CD4-positive, alpha-beta T cell treated with Interleukin-17A for 4 hours (primary cell): Measurements from ENCODE around the gene HSF5.

Experiments
- DNase-seq: peaks from one replicate; pipeline ENCODE4 v3.0.0-alpha.2; 2020; ENCODE audit warnings: mixed read lengths

HSF5 gene, protein sequence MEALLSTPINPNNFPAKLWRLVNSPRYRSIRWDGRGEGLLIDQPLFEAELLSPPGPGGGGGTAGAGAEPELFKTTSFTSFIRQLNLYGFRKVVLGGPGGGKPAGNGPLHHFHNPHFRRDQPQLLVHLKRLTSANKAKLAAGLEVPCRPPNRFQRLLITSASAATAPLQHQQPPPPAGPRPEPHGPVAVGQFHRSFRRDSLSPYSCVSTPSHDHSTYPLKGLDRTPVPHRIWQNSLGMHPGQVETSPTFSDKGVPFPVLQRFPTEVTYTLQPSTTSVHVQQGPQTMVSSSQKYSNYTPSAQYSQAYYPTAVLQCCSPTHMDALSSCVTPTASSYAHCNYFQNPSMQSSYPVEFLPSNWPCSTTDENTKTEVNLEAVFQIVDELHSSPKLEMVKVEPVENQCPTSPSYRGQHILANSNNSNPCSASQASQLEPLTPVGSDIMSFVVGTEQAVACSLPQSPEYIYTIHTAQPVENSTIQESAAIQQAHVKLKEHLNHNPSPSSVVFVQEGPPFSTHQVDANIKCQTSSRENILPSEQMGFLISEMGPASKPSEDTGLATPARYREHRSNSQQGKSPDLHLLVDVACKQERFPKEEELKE

DNA sequence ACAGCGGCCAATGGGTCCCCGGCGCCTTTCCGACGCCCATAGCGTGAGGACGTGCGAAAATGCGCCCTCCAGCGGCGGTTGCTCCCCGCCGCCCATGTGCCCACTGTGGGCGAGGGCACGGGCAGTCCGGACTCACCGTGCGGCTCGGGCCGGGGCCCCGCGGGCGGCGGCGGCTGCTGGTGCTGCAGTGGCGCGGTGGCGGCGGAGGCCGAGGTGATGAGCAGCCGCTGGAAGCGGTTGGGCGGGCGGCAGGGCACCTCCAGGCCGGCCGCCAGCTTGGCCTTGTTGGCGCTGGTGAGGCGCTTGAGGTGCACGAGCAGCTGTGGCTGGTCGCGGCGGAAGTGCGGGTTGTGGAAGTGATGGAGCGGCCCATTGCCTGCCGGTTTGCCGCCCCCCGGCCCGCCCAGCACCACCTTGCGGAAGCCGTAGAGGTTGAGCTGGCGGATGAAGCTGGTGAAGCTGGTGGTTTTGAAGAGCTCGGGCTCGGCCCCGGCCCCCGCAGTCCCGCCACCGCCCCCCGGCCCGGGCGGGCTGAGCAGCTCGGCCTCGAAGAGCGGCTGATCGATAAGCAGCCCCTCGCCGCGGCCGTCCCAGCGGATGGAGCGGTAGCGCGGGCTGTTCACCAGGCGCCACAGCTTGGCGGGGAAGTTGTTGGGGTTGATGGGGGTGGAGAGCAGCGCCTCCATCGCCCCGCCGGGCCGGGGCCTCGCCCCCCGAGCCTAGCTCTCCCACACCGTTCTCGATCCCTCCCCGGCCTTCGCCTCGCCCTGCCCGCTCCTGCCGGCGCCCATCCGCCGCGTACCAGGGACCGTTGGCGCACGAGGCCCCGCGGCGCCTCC is at the start of gene HSF5:
TSS of gene HSF5 (minus strand) at position 820 of the 839 bp plus-strand sequence. CDS start at position 686, 134 bp downstream.
- peak; percentile 85 for DNase-seq

DNA sequence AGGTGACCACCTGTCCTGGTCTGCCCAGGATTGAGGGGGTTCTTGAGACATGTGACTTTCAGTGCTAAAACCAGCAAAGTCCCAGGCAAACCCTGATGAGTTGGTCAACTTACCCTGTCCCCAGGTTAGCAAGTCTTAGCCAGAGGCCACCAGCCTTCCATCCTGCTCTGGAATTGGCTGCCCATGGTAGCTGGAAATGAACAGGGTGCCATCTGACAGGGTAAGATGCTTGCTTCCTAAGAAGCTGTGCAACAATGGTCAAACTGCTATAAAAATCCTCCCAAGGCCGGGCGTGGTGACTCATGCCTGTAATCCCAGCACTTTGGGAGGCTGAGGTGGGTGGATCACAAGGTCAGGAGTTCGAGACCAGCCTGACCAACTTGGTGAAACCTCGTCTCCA is 49.1 kb upstream of the HSF5 start:
- no peak for DNase-seq

DNA sequence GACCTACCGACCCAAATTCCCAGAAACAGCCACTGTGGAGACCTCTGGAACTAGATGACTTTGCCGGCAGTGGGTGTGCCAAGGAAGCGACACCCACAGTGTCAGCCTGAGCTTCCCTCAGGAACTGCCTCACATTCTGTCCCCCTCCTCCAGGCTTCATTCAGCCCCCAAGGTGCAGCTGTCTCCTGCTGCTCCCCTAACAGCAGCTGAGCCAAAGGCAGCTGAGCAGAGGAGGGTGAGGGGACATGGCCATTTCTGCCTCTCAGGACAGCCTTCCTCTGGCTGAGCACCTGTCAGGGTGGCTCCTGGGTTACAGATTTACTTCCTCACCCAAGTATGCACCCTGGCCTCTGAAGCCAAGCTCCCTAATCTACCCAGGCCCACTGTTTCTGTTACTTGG is 48.3 kb upstream of the HSF5 start:
- DNase-seq = no peak

DNA sequence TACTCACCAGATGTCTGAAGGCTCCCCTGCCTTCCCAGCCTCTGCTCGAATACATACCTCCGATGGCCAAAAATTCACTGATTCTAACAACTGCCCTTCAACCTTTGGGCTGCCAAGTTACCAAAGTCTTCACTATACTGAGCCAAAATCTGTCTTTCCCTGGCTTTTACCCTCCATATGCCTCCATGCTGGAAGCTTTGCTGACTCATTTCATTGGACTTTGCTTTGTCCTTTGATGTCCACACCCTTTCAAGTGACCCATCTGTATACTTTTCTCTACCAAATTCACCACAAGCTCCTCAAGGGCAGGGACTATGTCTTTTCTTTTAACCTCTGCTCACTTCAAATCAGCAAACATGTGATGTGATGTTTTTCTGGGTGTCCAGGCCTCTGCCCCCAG is 47.2 kb upstream of the HSF5 start:
- no peak for DNase-seq

DNA sequence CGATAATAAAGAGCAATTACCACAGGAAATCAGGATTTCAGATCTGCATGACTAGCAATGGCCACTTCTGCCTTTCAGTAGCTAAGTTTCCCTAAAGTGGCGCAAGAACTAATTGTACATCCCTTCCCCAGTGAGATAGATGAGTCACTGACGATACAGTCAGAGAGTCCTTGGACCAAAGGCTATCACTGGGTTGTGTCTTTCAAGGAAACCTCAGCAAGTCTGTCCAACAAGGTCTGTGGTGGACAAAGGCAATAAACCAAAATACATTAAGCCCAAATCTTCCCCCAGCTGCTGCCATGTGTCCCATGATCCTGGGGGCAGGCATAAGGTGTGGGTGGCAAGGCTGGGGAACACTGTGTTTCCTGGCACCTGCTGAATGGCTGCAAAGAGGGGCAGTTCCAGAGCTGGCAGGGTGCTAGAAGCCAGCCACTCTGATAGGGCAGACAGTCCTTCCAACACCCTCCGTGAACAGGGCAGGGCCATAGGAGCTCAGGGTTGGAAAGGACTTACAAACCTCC is 46.8 kb upstream of the HSF5 start:
- no peak for DNase-seq

DNA sequence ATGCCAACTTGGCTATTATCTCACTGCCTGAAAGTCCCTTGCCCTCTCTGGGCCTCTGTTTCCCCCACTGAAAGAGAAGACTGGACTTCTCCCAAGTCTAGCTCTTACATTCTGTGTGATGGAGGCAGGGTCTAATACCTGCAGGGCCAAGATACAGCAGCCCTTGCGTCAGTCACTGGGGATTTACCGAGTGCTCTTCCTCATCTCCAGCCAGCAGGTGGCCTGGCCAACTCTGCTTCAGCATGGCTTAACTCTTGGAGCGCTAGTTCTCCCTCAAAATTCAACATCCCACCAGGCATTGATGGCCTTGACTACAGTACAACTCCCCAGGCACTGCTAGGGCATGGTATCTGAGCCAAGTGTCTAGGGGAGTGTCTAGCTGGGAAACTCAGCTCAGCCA is 46.1 kb upstream of the HSF5 start:
- DNase-seq = no peak

DNA sequence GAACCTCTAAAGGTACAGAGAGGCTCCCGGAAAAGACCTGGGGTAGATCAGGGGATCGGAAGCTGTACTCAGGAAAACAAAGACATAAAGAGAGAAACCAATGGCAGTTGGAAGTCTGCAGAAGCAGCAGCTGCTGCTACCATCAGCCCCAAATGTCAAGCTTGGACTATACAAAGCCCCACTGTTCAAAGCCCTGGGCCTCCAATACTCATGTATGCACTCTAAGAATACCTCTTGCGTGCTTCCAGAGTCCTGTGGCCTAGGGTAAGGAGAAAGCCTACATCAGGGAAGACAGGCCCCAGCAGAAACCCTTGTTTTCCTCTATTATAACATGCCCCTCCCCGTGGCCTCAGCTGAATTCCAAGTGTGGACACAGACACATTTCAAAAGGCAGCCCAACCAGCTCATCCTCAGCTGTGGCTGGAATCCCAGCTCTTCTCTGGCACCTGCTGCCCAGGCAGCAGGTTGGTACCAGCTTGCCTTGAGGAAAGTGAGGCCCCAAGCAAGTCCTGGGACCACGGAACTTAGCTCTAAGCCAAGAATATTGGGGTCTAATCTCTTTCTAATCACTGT is 45.5 kb upstream of the HSF5 start:
- no peak for DNase-seq

DNA sequence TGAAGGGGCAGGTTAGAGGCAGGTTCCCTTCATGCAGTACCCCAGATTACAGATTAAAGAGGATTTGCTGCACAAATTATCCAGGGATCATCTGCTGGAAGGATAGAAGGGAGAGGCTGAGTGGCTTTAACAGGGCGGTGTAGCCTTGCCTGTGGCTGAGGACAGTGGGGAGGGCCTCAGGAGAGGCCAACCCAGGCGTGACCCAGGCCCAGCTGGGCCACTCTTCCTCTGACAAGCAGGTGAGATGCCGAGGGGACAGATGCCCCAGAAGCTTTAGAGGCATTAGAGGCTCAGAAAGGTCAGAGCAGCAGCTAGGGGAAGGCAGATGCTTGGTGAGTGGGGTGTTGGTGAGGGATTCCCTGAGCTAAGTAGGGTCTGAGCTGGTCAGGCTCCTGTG is 44.3 kb upstream of the HSF5 start:
- no peak for DNase-seq

DNA sequence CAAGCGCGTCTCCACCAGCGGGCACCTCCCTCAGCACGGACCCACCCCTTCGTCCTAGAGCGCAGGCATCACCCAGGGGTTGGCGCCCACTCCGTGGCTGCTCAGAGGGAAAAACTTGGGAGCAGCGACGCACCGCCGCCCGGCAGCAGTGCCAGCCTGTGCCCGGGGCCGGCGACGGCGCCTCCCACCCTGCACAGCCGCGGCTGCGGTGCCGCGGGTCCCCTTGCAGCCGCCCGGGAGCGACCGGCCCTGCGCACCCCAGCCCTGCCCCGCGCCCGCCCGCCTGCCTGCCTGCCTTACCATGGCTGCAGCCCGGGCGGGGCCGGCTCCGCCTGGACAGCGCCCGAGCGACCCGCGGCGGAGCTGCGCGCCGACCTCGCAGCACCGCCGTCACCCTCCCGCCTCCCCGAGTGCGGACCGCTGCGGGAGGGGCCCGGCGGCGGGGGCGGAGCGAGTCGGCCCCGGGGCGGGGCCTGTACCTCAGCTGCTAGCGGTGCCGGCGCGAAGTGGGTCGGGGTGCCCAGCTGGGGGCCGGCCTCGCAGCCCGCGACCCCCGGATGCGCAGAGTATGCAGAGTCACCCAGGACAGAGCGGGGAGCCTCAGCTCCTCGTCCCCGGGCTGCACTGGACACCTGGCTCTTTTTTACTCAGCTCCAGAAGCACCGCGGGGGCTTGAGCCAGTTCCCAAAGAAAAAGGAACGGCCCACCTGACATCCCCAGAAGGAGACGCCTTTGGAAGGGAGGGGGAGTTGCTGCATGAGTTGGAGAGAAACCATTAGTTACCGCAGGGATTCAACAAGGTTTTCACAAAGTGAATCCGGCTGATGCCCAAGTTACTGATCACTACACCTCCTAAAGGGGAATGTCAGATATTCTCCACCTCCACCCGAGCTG is 43.7 kb upstream of the HSF5 start:
- DNase-seq = peak; percentile 80

DNA sequence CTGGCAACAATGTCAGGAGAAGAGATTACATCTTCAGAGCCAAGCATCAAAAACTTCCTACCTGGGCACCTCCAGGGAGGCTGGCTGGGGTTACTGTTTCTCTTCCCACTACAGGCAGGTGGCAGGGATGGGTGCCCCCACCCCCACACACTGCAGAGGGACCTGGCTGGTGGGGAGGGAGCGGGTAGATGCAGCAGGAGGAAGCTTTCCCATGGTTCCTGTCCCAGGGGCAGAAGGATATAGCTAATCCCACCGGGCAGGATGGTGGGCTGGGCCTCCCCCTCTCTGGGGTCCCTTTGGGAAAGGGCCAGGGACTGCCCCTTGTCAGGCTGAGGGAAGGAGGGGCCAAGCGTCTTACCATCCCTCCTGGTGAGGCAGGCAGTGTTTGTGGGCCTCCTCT is 42.9 kb upstream of the HSF5 start:
- no peak for DNase-seq

DNA sequence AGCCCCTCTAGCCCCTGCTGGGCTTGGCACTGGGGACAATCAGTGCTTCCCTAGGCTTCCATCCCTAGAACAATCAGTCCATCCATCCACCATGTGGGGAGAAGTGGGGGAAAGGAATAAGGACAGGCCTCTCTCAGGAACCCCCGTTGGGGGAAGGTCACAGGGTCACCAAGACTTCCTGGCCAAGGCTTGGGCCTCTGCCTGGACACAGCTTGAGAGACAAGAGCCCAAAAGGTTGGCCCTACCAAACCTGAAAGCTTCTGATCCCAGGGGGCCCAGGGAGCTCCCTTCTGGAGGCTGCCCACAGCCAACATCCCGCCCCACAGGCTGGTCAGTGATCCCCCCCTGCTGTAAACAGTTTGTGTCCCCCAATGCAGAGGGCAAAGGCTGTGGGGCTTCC is 42.4 kb upstream of the HSF5 start:
- no peak for DNase-seq

DNA sequence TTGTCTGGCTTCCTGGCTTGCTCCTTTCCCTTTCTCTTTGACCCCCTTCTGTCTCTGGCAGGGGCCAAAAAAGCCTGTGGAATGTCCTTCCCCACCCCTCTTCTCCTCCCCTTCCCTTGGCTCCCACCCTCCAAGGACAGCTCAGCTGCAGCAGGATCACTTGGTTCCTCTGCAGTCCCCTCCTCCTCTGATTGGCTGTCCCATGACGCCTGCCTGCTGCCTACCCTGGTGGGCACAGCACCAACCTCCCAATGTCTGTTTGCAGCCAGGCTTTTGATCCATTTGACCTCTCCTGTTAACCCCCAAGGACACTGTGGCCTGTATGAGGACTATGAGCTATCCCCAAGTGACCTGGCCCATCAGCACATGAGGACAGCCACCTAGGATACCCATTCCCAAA is 41.1 kb upstream of the HSF5 start:
- no peak for DNase-seq

DNA sequence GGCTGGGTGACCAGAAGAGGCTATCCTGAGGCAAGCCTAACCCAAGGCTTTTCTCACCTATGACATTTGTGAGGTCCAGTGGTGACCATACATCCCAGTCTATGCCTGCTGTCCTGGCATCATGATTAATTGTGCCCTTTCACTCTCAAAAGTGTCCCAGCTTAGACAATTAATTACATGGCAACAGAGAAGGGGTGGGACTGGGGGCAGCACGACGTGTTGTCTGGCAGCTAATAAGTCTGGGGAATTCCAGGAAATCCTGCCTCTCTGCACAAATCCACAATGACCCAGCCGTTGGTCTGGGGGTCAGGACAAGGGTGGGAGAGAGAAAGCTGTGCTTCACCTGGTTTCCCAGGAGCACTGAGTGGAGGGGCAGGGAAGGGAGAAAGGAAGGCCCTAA is 40.2 kb upstream of the HSF5 start:
- DNase-seq = no peak

DNA sequence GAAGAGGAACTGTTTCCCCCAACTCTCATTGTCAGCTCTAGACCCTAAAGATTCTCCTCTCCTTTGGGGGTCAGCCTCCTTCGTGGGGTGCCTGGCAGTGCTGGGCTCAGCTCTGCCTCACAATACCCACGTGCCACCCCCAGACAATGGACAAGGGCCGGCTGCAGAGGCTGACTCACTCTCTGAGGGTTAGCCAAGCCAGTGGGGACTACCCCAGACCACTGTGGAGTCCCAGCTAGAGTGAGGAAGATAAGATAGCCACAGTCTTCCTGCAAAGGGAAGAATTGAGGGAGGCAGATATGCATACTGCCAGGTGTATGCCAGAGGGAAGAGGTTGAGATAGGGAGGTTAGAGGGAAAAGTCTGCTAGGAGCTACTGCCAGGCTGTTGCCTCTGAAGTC is 39.7 kb upstream of the HSF5 start:
- DNase-seq = no peak

DNA sequence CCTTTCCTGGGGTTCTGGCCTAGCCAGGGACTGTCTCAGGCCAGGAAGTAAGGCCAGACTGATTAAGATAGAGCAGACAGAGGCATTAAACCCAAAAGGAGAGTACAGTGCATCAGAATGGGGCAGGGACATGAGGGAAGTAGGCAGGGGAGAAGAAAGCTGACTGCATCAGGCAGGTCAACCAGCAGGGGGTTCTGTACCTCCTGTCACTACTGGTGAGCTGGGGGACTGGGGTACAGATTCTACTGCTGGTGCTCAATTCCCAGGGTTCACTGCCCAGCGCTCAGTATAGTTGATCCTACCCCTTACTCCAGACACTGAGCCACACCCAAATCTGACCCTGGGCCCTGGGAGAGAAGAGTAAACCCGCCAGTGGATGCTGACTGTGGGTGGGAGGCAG is 39.1 kb upstream of the HSF5 start:
- no peak for DNase-seq

DNA sequence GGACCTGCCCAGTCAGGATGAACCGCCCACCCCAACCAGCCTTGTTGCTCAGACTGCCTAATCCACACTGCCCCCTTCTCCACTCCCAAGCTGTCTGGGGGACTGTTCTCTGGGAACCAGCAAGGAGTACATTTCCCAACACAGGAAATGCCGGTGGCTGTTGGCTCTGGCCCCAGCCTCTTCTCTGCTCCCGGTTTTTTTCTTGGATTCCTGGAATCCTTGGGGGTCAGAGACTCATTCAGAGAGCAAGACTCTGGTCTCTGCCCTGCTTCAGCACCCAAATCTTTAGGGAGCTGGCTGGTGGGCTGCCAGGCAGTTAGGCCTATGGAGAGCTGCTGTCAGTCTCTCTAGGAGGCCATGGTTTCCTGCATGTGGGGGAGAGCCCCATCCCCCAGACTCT is 37.0 kb upstream of the HSF5 start:
- DNase-seq = no peak

DNA sequence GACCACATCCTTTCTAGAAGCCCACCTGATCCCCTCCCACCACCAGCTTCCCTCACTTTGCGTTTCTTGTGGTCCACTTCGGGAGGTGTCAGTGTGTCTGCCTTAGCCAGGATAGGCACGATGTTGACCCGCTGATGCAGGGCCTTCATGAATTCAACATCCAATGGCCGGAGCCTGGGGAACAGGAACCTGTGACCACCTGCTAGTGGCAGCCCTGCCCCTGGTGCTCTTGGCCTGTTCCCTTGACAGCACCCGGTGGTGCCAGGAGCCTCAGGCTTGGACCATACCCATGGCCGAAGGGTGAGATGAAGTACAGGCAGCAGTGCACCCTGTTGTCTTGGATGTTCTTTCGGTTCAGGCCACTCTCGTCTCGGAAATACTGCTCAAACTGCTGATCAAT is 33.5 kb upstream of the HSF5 start:
- no peak for DNase-seq

DNA sequence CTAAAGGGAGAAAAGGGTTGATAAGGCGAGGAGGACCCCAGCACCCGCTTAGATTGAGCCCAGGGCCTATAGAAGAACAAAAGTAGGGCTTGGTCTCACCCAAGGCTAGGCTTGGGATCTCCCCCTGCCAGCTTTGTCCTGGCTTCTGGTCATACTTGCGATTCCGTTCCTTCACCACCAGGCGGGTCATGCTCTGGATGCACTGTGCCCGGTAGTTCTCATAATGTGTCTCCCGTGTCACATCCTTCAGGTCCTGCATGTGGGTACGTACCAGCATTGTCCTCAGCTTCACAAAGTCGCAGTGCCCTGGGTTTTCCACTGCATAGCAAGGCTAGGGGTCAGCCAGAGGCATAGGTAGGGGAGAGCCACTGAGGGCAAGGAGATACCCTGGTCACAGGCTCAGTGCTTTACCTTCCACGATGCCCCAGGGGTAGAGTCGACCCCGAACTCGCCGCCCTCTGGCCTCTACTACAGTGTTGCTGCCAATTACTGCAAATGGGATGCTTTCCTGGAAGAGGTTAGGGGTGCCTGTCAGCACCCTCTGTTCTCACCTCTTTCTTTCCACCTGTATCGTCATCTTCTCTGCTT is 32.7 kb upstream of the HSF5 start:
- DNase-seq = no peak

DNA sequence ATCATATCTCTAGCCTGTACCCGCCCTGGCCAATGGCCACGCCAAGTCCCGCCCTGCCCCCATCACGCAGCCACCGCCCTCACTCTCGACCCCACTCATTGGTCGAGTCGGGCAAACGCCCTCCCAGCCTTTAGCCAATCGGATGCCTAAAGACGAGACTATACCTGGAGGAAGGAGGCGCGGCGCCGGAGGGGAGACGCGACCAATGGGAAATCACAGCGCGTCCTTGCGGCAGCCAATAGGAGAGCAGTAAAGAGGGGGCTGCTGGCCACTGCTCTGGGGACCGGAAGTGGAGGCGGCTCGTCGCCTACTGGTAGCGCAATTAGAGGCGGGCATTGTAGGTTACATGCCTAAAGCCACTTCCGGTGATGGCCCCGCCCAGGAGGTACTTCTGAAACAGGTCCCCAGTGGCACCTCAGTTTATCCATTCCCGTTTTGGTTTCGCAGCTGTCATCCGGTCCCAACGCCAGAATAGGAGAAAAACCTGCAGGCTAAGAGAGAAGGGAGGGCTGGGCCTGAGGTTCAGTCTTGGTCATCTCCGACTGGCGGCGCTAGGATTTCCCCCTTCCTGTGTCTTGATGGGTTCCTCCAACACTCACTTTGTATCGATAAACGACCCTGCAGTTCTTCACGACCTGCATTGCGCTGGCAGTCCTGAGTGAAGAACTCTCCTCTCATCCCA is 29.9 kb upstream of the HSF5 start:
- peak; percentile 99 for DNase-seq

DNA sequence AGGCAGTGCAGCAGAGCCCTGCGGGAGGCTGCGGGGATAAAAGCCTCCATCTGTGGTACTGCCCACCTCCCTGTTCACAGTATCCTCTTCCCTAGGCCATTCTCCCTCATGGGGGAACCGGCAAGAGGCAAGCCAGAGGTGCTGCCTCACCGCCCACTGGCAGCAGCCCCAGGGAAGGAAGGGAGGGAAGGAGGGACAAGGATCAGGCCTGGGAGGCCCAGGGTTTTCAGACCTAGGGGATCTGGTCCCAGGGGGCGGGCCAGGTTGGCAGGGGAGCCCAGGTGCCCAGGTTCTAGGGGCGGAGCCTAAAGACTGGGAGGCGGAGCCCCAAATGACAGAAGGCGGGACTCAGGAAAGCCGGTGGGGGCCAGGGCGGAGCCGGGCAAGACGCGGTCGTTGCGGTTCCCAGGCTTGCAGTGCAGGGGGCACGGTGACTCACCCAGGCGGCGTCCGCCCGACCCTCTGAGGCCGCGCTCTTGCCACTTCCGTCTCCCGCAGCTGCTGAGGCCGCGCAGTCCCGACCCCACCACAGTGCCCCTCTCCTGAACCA is 29.2 kb upstream of the HSF5 start:
- DNase-seq = no peak
